GM11168 (cell line): ENCODE results near the gene MCF2L.
"Not testable (repeated sequence)": the region's sequence is repeated elsewhere in the genome, so short reads cannot be mapped to it uniquely, and the experiment has no call there.

Source experiments
- in situ Hi-C: fragments of 300-500 bp; cut with MboI; formaldehyde crosslinking; loops from one replicate; pipeline ENCODE4 v1.12.0; 2022; ENCODE audit warnings: low sequenced_read_pairs; ENCODE audit not compliant: unreplicated experiment

MCF2L gene

DNA sequence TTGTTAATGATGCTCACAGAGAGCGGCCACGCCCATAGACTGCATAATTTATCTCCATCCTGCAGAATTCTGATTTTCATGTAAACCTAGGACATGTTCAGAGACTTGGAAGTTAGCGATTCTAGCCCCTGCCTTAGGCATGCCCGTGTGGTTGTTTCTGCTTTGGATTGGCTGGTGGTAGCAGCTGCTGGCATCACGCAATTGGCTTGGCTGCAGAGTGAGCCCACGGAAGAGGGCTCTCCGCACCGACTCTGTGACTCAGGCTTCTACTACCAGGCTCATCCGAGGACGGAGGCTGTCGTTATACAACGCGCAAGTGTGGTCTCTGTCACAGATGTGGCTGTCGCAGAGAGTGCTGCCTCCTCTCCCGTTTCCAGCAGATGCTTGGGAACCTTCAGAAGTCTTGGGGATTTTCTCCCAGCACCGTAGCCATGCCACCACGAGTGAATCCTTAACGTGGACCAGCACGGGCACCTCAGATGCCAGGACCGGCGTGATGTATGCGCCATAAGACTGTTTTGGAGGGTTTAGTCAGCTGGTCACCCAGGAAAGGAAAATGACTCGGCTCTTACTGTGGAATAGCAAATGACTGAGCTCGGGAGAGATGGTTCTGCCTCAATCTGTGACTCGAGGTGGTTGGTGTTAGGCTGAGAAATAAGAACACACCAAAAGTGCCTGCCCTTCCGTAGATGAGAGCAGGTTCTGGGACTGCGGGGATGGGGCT, 75.5 kb downstream of the MCF2L start:
- in situ Hi-C loops = no loop called here

- in situ Hi-C loops = no loop called here
These were observed 76.5 kb downstream of the MCF2L start for GRCh38 chr13:113045251-113046127.

GRCh38 chr13:113046128-113046882, 77.3 kb downstream of the MCF2L start:
- in situ Hi-C loops = no loop called here

DNA sequence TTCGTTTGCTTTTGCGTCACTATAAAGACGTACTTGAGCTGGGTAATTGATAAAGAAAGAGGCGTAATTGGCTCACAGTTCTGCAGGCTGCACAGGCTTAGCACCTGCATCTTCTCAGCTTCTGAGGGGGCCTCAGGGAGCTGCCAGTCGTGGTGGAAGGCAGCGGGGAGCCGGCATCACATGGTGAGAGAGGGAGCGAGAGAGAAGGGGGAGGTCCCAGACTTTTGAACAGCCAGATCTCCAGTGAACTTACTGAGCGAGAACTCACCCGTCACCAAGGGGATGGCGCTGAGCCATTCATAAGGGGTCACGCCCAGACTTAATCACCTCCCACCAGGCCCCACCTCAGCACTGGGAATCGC, 77.8 kb downstream of the MCF2L start:
- in situ Hi-C loops = no loop called here

GRCh38 chr13:113047587-113047986, 78.6 kb downstream of the MCF2L start:
- in situ Hi-C loops = no loop called here

GRCh38 chr13:113048766-113049165, 79.8 kb downstream of the MCF2L start:
- in situ Hi-C loops = no loop called here

- in situ Hi-C loops = no loop called here
These were observed 80.5 kb downstream of the MCF2L start for GRCh38 chr13:113049521-113049941.

- in situ Hi-C loops = no loop called here
These were observed 81.0 kb downstream of the MCF2L start for GRCh38 chr13:113049981-113050380.

DNA sequence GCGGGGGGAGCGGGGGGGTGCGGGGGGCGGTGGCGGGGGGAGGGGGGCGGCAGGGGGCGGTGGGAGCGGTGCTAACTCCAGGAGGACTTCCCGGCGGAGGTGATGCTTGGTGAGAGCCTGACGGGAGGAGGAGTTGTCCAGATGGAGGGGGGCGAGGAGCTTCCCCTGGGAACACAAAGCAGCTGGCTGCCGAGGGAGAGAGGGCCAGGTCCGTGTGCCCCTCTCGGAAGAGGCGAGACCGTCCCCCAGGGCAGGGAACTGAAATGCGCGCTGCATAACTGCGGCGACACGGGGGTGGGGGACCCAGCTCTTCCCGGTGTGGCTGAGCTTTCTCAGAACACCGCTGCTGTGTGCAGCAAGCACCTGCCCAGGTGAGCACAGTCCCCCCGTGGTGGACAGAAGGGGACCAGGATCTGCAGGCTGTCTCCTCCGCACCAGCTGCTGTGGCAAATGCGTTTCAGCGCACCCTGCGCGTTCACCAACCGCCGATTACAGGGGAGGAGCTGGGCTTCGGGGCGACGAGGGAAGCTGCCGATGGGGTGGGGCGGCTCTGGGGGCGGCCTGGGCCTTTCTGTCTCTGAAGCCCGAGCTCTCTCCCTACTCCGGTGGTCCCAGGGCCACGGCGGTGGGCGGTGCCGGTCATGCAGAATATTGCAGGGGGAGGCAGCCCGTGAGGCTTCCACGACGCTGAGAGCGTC, 81.9 kb downstream of the MCF2L start:
- in situ Hi-C loops = no loop called here

DNA sequence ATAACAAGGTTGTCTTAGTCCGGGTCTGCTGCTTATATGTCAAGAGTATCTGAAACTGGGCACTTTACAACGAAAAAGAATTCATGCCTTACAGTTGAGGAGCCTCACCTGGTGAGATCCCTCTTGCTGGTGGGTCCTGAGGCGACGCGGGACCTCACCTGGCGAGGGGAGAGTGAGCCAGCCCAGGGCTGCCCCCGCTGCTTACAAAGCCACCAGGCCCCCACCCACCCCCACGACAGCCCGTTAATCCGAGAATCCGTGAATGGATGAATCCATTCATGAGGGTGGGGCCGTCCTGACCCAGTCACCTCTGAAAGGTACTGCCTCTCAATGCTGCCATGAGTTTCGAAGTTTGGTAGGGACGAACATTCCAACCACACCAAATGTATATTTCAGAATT, 82.6 kb downstream of the MCF2L start:
- in situ Hi-C loops = no loop called here

- in situ Hi-C loops = no loop called here
These were observed 83.2 kb downstream of the MCF2L start for GRCh38 chr13:113052206-113052605.

- in situ Hi-C loops = no loop called here
These were observed 84.0 kb downstream of the MCF2L start for GRCh38 chr13:113052971-113053370.

DNA sequence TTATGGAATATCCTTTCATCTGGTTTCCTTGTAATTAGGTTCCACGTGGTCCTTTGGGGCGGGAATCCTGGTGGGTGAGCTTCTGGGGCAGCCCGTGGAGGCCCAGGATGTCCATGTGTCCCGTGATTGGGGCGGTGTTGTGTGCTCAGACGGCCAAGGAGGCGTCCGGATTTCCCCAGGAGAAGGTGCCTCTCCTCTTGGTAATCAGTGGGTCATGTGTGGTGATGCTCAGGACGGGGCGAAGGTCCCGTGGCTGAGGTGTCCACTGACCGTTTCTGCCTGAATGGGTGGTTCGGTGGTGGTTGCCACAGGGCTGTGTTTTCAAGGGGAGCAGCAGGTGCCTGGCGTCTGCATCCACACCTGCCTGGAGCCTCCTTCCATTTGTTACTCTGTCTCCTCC, 84.4 kb downstream of the MCF2L start:
- in situ Hi-C loops = no loop called here

DNA sequence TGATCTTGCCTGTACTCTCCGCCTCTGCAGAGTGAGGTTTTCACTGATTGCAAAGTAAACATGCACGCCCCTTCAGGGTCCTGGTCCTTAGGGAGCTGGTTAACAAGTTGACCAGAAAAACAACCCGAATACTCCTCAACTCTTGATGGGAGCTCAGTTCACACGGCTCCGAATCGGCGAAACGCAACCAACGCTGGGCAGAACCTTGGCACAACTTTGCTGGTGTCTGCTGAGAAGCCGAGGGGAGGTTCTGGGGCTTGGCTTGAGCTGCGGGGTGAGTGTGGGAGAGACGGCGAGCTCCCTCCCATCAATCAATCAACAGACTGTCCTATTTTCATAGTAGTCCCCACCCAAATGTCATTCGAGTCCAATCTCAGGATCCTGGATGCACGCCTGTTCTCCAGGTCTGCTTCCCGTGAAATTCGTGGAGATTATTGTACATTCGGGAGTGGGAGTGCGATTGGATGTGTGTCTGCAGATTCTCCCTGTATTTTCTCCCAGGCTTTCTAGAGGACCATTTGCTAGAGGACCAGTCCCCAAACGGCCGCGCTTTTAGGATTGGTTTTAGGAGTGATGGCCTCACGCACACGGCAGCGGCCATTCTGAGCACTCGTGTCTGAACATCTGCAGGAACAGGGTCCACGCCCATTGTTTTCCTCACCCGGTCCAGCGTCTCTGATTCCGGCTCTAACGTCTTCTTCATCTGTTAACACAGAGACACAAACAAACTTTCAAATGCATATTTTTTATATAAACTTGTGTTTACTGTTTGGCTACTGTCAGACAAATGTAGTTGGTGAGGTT, 85.0 kb downstream of the MCF2L start:
- in situ Hi-C loops = no loop called here

DNA sequence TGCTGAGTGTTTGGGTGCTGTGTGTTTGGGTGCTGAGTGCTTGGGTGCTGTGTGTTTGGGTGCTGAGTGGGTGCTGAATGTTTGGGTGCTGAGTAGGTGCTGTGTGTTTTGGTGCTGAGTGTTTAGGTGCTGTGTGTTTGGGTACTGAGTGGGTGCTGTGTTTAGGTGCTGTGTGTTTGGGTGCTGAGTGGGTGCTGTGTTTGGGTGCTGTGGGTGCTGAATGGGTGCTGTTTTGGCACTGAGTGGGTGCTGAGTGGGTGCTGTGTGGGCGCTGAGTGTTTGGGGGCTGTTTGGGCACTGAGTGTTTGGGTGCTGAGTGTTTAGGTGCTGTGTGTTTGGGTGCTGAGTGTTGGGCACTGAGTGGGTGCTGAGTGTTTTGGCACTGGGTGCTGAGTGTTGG, 88.1 kb downstream of the MCF2L start:
- in situ Hi-C loops = no loop called here

GRCh38 chr13:113057559-113057958, 88.5 kb downstream of the MCF2L start:
- in situ Hi-C loops = not testable (repeated sequence)

DNA sequence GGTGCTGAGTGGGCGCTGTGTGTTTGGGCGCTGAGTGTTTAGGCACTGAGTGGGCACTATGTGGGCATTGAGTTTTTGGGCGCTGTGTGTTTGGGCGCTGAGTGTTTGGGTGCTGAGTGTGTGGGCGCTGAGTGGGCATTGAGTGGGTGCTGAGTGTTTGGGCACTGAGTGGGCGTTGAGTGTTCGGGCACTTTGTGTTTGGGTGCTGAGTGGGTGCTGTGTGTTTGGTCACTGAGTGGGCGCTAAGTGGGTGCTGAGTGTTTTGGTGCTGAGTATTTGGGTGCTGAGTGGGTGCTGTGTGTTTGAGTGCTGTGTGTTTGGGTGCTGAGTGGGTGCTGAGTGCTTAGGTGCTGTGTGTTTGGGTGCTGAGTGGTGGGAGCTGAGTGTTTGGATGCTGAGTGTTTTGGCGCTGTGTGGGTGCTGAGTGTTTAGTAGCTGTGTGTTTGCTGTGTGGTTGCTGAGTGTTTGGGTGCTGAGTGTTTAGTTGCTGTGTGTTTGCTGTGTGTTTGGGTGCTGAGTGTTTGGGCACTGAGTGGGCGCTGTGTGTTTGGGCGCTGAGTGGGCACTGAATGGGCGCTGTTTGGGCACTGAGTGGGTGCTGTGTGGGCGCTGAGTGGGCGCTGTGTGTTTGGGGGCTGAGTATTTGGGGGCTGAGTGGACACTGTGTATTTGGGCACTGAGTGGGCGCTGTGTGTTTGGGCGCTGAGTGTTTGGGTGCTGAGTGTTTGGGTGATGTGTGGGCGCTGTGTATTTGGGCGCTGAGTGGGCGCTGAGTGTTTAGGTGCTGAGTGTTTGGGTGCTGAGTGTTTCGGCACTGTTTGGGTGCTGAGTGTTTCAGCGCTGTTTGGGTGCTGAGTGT, 89.3 kb downstream of the MCF2L start:
- in situ Hi-C loops = no loop called here

- in situ Hi-C loops = no loop called here
These were observed 90.2 kb downstream of the MCF2L start for GRCh38 chr13:113058988-113059850.
